Heart left ventricle (tissue), 13 donors: Measurements from ENCODE around the gene CCL18.

ENCODE experiments used
- POLR2A ChIP-seq, 2 donors: fragments of 450-650 bp; IDR thresholded peaks; one replicate each; pipeline ENCODE4 v1.6.1; 2017; ENCODE audit warnings: antibody characterized with exemption in 2 of 2, mild to moderate bottlenecking in 2 of 2, moderate library complexity in 2 of 2
- TF ChIP-seq, protein P1 (sequence below), 12 donors: fragments of 200-600 bp; sonication (generic) in 4 of 12; IDR thresholded peaks; one replicate each; pipeline versions ENCODE4 v1.5.0 to v1.8.0; 2018 to 2022; ENCODE audit warnings: antibody characterized with exemption in 12 of 12, mild to moderate bottlenecking in 5 of 12
- donor health status: ischemic (EF 13 %, LVEDD 7.1; RV severe dilation, severe dysfunction).
- donor health status: DM: no; HTN: yes; CAD: no.
- donor health status: DM: no; HTN: no; CAD: no.
- donor health status: ischemic (EF 25% LVEDD 6.9; RV normal size, moderate dysfunction).
- donor health status: ischemic (EF 25% LVEDD 5.7; RV mildly dilated, moderate dysfunction).
- donor health status: ischemic (EF 35%, LVEDD 5.7; RV mildly dilated, moderate dysfunction).
- donor health status: nonischemic (EF 11% LVEDD 7.7; RV severe dilation, severe dysfunction).
- donor health status: DM: yes; HTN: yes; CAD: no.
- donor health status: PGD.
- donor health status: ischemic (EF 29% LVEDD 5.4; RV normal size, mild dysfunction).
- donor health status: nonischemic (EF 23%, LVEDD 6.1; RV moderate dilation, normal function).

DNA sequence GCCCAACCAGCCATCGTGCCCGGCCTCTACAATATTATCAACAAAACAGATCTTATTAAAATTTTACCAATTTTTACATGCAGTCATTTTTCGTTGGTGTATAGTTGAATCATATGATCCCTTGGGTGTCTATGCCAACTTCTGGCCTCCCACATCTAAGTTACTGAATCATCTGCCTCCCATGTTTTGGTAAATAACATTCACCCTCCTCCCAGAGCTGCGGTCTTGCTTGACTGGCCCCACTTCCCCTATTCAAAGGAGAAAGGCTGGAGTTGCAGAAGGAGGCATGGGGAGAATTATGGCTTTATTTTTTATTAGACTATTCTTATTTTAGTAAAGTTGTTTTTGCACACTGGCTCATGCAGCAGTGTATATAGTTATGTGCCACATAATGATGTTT, 27.8 kb upstream of the CCL18 start:
- no peak for TF ChIP-seq POLR2A (IDR thresholded peaks at IDR 0.05)
- TF ChIP-seq, protein P1, sequence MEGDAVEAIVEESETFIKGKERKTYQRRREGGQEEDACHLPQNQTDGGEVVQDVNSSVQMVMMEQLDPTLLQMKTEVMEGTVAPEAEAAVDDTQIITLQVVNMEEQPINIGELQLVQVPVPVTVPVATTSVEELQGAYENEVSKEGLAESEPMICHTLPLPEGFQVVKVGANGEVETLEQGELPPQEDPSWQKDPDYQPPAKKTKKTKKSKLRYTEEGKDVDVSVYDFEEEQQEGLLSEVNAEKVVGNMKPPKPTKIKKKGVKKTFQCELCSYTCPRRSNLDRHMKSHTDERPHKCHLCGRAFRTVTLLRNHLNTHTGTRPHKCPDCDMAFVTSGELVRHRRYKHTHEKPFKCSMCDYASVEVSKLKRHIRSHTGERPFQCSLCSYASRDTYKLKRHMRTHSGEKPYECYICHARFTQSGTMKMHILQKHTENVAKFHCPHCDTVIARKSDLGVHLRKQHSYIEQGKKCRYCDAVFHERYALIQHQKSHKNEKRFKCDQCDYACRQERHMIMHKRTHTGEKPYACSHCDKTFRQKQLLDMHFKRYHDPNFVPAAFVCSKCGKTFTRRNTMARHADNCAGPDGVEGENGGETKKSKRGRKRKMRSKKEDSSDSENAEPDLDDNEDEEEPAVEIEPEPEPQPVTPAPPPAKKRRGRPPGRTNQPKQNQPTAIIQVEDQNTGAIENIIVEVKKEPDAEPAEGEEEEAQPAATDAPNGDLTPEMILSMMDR (IDR thresholded peaks at IDR 0.05): no peak
